ENCODE data around the gene ARMC9. TPM values are rescaled to one million over a fixed set of nuclear protein-coding genes. Genes with fewer than 3 reads are reported as not detected.
A peak's percentile ranks its signal among the peaks of the same experiment; 100 is the strongest.

ARMC9 gene
- total and polyA plus RNA-seq, 2 of the 13 experiments (the other 11 are each of a cell fraction or from before 2014, with no cell fraction given): 9.1 to 12.8 TPM

GRCh38 chr2:231318954-231319353 lies 120.5 kb downstream of the ARMC9 start:
- DNase-seq (ENCODE audit: low spot score) (no peak), FAIRE-seq (no peak), ATAC-seq (no peak)
- 89% methylated on average over 2 of the region's 2 CpGs for WGBS (ENCODE audit: low lambda C conversion rate)
- Histone ChIP-seq H3K4me2 (ENCODE audit: low read depth, low read length) (no peak overlapping the region), H3K4me1 (ENCODE audit: insufficient read depth, low read length) (no peaks in the 10 kb centered on the region), H3K27me3 (ENCODE audit: control insufficient read depth in 1 of 2, insufficient read depth in 2 of 2, low read length in 2 of 2) (no peaks in the 10 kb centered on the region), H4K20me1 (ENCODE audit: insufficient read depth, low read length) (no peaks in the 10 kb centered on the region), H3K9me3 (ENCODE audit: low read length) (no peaks in the 10 kb centered on the region), H3K4me3 (replicated peaks in 1 of 3; ENCODE audit: insufficient read depth in 1 of 3, low read depth in 2 of 3, low read length in 3 of 3) (no peak overlapping the region), H3K27ac (ENCODE audit: extremely low read length, insufficient read depth, low read length) (no peak overlapping the region), H3K9ac (ENCODE audit: insufficient read depth, low read depth, low read length) (no peak overlapping the region), H2AFZ (ENCODE audit: low read length) (no peak overlapping the region), H3K36me3 (replicated peaks in 1 of 2; ENCODE audit: control insufficient read depth in 1 of 2, insufficient read depth in 2 of 2, low read length in 2 of 2) (no peaks in the 10 kb centered on the region; a peak in 2 of 5 replicates), H3K79me2 (ENCODE audit: insufficient read depth, low read length) (no peaks in the 10 kb centered on the region)
- ChIA-PET POLR2A (no interaction called here), CTCF (ENCODE audit: low intra/inter-chr PET ratio, low total read pairs) (no interaction called here)
- TF ChIP-seq ZNF749 (CRISPR knock-in tag; IDR thresholded peaks at IDR 0.05; ENCODE audit: borderline replicate concordance): 0 out of 2 replicates have a peak, but pooled peaks have one; percentile 29
- TF ChIP-seq STAG1 (CRISPR knock-in tag; IDR thresholded peaks at IDR 0.05): no peak
- BruUV-seq (replicated peaks): no TSS peak
- in situ Hi-C loops (cut with HindIII; ENCODE audit: extremely low pct_ligation_motif_present, low pct_unique_long_range_greater_than_20kb) (no loop called here), intact Hi-C loops (cut with micrococcal nuclease; ENCODE audit: unreplicated experiment) (no loop called here)

GRCh38 chr2:231319867-231320266 lies 121.4 kb downstream of the ARMC9 start:
- ChIA-PET POLR2A (no interaction called here), CTCF (ENCODE audit: low intra/inter-chr PET ratio, low total read pairs) (no interaction called here)
- WGBS (ENCODE audit: low lambda C conversion rate): 73% methylated on average over 1 of the region's 1 CpG
- FAIRE-seq (no peak), DNase-seq (ENCODE audit: low spot score) (no peak), ATAC-seq (no peak)
- no TSS peak for BruUV-seq (replicated peaks)
- Histone ChIP-seq H3K4me2 (ENCODE audit: low read depth, low read length) (no peak overlapping the region), H3K9me3 (ENCODE audit: low read length) (no peaks in the 10 kb centered on the region), H3K27ac (ENCODE audit: extremely low read length, insufficient read depth, low read length) (no peak overlapping the region), H4K20me1 (ENCODE audit: insufficient read depth, low read length) (no peaks in the 10 kb centered on the region), H3K79me2 (ENCODE audit: insufficient read depth, low read length) (no peaks in the 10 kb centered on the region), H3K27me3 (ENCODE audit: control insufficient read depth in 1 of 2, insufficient read depth in 2 of 2, low read length in 2 of 2) (no peaks in the 10 kb centered on the region), H3K9ac (ENCODE audit: insufficient read depth, low read depth, low read length) (no peak overlapping the region), H3K36me3 (replicated peaks in 1 of 2; ENCODE audit: control insufficient read depth in 1 of 2, insufficient read depth in 2 of 2, low read length in 2 of 2) (no peaks in the 10 kb centered on the region; a peak in 2 of 5 replicates), H3K4me1 (ENCODE audit: insufficient read depth, low read length) (no peaks in the 10 kb centered on the region), H3K4me3 (replicated peaks in 1 of 3; ENCODE audit: insufficient read depth in 1 of 3, low read depth in 2 of 3, low read length in 3 of 3) (no peak overlapping the region), H2AFZ (ENCODE audit: low read length) (no peak overlapping the region)
- in situ Hi-C loops (cut with HindIII; ENCODE audit: extremely low pct_ligation_motif_present, low pct_unique_long_range_greater_than_20kb): no loop called here
- intact Hi-C loops (cut with micrococcal nuclease; ENCODE audit: unreplicated experiment): no loop called here
- TF ChIP-seq HOXA5 (CRISPR knock-in tag; IDR thresholded peaks at IDR 0.05): no peak
- no peak for TF ChIP-seq ZNF841 (CRISPR knock-in tag; IDR thresholded peaks at IDR 0.05; ENCODE audit: borderline replicate concordance)
- TF ChIP-seq ZHX2 (IDR thresholded peaks at IDR 0.05; ENCODE audit: low read depth): no peak
- TF ChIP-seq ZHX2 (CRISPR knock-in tag; IDR thresholded peaks at IDR 0.05; ENCODE audit: borderline replicate concordance): no peak
- TF ChIP-seq MED13 (CRISPR knock-in tag; IDR thresholded peaks at IDR 0.05): no peak
- TF ChIP-seq ZNF260 (CRISPR knock-in tag; IDR thresholded peaks at IDR 0.05; ENCODE audit: borderline replicate concordance, low read depth): no peak
- no peak for TF ChIP-seq ZNF512B (CRISPR knock-in tag; IDR thresholded peaks at IDR 0.05; ENCODE audit: borderline replicate concordance)
- no peak for TF ChIP-seq MIXL1 (CRISPR knock-in tag; IDR thresholded peaks at IDR 0.05)

Data from HepG2 (cell line).